H1 (cell line): ENCODE data around the gene ARHGEF10L. TPM values are rescaled to one million over a fixed set of nuclear protein-coding genes. Genes with fewer than 3 reads are reported as not detected.

Experiments
- BCL11A ChIP-seq, 2 experiments: IDR thresholded peaks; one replicate each; pipeline ENCODE4 v1.6.1; 2011; ENCODE audit warnings: low read depth in 2 of 2, low read length in 2 of 2, mild to moderate bottlenecking in 2 of 2
- BRCA1 ChIP-seq: IDR thresholded peaks from 2 replicates; pipeline ENCODE4 v1.6.1; 2012; ENCODE audit warnings: low read depth, low read length, improper control_type of control experiment
- polyA plus RNA-seq, 7 experiments: library from polyadenylated mRNA; depleted of rRNA in 3 of 7; stranded (reverse) in 5 of 7; unstranded in 2 of 7; fragments of >200 nt in 5 of 7; fragments of 200-250 nt in 2 of 7; gene quantifications; 1 replicate in 5 of 7; 2 replicates in 1 of 7; 4 replicates in 1 of 7; pipeline versions ENCODE4 v1.2.1 to v1.2.3, GENCODE V29; 2011 to 2013; ENCODE audit warnings: missing spikeins in 2 of 7, mixed read lengths in 2 of 7
- total RNA-seq: library from RNA; stranded (reverse); fragmentation: NEBNext Ultra II Directional; extraction: Animal tissue kit (Norgen Biotek cat#: 25700); gene quantifications from 2 replicates; pipeline ENCODE4 v1.2.1, GENCODE V29; 2021
- TF ChIP-seq, protein P1 (sequence below): fragments of 300-600 bp; sonication (generic); IDR thresholded peaks from 2 replicates; pipeline ENCODE4 v1.7.1; 2012; ENCODE audit warnings: low read length, moderate library complexity, mild to moderate bottlenecking, inconsistent platforms; ENCODE audit not compliant: insufficient replicate concordance

The ARHGEF10L gene
- total and polyA plus RNA-seq, 2 of the 8 experiments (the other 6 are each of a cell fraction or from before 2014, with no cell fraction given) = 33.6 to 39.6 TPM

- TF ChIP-seq, protein P1, sequence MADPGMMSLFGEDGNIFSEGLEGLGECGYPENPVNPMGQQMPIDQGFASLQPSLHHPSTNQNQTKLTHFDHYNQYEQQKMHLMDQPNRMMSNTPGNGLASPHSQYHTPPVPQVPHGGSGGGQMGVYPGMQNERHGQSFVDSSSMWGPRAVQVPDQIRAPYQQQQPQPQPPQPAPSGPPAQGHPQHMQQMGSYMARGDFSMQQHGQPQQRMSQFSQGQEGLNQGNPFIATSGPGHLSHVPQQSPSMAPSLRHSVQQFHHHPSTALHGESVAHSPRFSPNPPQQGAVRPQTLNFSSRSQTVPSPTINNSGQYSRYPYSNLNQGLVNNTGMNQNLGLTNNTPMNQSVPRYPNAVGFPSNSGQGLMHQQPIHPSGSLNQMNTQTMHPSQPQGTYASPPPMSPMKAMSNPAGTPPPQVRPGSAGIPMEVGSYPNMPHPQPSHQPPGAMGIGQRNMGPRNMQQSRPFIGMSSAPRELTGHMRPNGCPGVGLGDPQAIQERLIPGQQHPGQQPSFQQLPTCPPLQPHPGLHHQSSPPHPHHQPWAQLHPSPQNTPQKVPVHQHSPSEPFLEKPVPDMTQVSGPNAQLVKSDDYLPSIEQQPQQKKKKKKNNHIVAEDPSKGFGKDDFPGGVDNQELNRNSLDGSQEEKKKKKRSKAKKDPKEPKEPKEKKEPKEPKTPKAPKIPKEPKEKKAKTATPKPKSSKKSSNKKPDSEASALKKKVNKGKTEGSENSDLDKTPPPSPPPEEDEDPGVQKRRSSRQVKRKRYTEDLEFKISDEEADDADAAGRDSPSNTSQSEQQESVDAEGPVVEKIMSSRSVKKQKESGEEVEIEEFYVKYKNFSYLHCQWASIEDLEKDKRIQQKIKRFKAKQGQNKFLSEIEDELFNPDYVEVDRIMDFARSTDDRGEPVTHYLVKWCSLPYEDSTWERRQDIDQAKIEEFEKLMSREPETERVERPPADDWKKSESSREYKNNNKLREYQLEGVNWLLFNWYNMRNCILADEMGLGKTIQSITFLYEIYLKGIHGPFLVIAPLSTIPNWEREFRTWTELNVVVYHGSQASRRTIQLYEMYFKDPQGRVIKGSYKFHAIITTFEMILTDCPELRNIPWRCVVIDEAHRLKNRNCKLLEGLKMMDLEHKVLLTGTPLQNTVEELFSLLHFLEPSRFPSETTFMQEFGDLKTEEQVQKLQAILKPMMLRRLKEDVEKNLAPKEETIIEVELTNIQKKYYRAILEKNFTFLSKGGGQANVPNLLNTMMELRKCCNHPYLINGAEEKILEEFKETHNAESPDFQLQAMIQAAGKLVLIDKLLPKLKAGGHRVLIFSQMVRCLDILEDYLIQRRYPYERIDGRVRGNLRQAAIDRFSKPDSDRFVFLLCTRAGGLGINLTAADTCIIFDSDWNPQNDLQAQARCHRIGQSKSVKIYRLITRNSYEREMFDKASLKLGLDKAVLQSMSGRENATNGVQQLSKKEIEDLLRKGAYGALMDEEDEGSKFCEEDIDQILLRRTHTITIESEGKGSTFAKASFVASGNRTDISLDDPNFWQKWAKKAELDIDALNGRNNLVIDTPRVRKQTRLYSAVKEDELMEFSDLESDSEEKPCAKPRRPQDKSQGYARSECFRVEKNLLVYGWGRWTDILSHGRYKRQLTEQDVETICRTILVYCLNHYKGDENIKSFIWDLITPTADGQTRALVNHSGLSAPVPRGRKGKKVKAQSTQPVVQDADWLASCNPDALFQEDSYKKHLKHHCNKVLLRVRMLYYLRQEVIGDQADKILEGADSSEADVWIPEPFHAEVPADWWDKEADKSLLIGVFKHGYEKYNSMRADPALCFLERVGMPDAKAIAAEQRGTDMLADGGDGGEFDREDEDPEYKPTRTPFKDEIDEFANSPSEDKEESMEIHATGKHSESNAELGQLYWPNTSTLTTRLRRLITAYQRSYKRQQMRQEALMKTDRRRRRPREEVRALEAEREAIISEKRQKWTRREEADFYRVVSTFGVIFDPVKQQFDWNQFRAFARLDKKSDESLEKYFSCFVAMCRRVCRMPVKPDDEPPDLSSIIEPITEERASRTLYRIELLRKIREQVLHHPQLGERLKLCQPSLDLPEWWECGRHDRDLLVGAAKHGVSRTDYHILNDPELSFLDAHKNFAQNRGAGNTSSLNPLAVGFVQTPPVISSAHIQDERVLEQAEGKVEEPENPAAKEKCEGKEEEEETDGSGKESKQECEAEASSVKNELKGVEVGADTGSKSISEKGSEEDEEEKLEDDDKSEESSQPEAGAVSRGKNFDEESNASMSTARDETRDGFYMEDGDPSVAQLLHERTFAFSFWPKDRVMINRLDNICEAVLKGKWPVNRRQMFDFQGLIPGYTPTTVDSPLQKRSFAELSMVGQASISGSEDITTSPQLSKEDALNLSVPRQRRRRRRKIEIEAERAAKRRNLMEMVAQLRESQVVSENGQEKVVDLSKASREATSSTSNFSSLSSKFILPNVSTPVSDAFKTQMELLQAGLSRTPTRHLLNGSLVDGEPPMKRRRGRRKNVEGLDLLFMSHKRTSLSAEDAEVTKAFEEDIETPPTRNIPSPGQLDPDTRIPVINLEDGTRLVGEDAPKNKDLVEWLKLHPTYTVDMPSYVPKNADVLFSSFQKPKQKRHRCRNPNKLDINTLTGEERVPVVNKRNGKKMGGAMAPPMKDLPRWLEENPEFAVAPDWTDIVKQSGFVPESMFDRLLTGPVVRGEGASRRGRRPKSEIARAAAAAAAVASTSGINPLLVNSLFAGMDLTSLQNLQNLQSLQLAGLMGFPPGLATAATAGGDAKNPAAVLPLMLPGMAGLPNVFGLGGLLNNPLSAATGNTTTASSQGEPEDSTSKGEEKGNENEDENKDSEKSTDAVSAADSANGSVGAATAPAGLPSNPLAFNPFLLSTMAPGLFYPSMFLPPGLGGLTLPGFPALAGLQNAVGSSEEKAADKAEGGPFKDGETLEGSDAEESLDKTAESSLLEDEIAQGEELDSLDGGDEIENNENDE = no peak
- TF ChIP-seq BCL11A (IDR thresholded peaks at IDR 0.05; ENCODE audit: low read depth in 2 of 2, low read length in 2 of 2) (no peak), BRCA1 (no peak)
Observed at GRCh38 chr1:17585266-17585987, 45.9 kb downstream of the ARHGEF10L start (continued).
